GM06990 (cell line): ENCODE results near the gene ADK.

ENCODE experiments used
- DNase-seq: peaks from one replicate; pipeline ENCODE4 v3.0.0-alpha.2; 2011; ENCODE audit not compliant: insufficient read length; ENCODE audit errors: extremely low read depth
- H3K27me3 ChIP-seq: replicated peaks from 2 replicates; pipeline ENCODE4 v1.6.0; 2011; ENCODE audit warnings: low read length; ENCODE audit not compliant: control insufficient read depth, insufficient read depth
- H3K36me3 ChIP-seq: 2 replicates; pipeline ENCODE4 v1.5.1; 2011; ENCODE audit warnings: low read length; ENCODE audit not compliant: control insufficient read depth, insufficient read depth
- H3K4me3 ChIP-seq: replicated peaks from 2 replicates; pipeline ENCODE4 v1.5.1; 2011; ENCODE audit warnings: low read depth, mild to moderate bottlenecking, control low read depth, low read length
- TF ChIP-seq, protein P1 (sequence below): IDR thresholded peaks from 2 replicates; pipeline ENCODE4 v1.5.1; 2011; ENCODE audit warnings: low read length, control low read depth, mild to moderate bottlenecking, inconsistent platforms; ENCODE audit not compliant: insufficient read depth, poor library complexity, severe bottlenecking

The ADK gene

GRCh38 chr10:74645692-74646091 lies 494.7 kb downstream of the ADK start:
- DNase-seq = no peak
- Histone ChIP-seq H3K4me3 (no peak overlapping the region), H3K36me3 (no peaks in the 10 kb centered on the region), H3K27me3 (no peaks in the 10 kb centered on the region)
- TF ChIP-seq, protein P1, sequence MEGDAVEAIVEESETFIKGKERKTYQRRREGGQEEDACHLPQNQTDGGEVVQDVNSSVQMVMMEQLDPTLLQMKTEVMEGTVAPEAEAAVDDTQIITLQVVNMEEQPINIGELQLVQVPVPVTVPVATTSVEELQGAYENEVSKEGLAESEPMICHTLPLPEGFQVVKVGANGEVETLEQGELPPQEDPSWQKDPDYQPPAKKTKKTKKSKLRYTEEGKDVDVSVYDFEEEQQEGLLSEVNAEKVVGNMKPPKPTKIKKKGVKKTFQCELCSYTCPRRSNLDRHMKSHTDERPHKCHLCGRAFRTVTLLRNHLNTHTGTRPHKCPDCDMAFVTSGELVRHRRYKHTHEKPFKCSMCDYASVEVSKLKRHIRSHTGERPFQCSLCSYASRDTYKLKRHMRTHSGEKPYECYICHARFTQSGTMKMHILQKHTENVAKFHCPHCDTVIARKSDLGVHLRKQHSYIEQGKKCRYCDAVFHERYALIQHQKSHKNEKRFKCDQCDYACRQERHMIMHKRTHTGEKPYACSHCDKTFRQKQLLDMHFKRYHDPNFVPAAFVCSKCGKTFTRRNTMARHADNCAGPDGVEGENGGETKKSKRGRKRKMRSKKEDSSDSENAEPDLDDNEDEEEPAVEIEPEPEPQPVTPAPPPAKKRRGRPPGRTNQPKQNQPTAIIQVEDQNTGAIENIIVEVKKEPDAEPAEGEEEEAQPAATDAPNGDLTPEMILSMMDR = no peak

DNA sequence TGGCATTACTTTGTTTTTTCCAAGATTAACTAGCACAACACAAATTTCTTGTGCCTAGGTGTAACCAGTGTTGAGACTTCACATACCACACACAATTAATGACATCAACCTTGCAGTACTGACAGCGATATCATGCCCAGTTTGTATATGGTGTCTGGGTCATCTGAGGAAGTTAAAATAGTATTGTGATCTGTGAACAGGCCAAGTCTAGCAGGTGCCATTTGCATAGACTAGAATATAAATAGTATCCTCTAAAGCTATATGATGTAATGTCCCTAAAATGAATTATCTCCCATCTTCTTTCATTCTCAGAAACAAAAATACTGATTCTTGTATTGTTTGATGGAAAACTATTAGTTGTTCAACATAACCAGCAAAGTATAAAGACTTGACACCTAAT lies 499.6 kb downstream of the ADK start:
- peak; percentile 29 for DNase-seq
- no peaks in the 10 kb centered on the region; the same call in 1 of the 2 replicates for H3K36me3 ChIP-seq
- TF ChIP-seq, protein P1 = no peak
- H3K27me3 ChIP-seq = no peaks in the 10 kb centered on the region
- no peak overlapping the region for H3K4me3 ChIP-seq

DNA sequence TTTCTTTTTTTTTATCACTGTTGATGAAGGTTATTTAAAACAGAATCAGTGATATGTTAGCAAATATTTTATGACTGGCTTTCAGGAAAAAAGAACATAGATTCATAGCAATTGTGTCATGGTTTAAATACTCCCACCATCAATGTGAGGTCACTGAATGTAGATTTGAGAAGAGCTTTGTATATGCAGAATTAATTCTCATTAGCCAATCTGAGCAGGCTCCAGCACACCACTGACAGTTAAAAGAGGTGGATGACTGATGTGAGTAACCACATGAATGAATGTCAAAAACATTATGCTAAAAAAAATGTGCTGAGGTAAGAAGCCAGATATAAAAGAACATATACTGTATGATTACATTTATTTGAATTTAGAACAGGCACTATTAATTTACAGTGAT lies 500.5 kb downstream of the ADK start:
- Histone ChIP-seq H3K4me3 (no peak overlapping the region), H3K36me3 (no peaks in the 10 kb centered on the region; the same call in 1 of the 2 replicates), H3K27me3 (no peaks in the 10 kb centered on the region)
- DNase-seq = no peak
- TF ChIP-seq, protein P1 = no peak

DNA sequence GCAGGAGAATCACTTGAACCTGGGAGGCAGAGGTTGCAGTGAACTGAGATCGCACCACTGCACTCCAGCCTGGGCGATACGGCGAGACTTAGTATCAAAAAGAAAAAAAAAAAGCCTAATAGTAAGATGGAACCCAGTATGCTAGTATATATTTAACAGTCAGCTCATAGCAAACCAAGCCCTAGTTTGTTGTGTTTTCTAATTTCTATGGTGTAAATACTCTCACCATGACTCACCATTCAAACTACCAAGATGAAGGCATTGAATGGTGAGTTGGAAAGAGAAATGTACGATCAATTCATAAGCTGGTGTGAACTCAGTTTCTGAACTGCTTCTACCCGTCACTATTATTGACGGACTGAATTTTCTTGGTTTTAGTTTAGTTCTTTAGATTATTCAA lies 501.6 kb downstream of the ADK start:
- DNase-seq = no peak
- Histone ChIP-seq H3K27me3 (no peaks in the 10 kb centered on the region), H3K36me3 (no peaks in the 10 kb centered on the region; the same call in 1 of the 2 replicates), H3K4me3 (no peak overlapping the region)
- TF ChIP-seq, protein P1 = no peak

DNA sequence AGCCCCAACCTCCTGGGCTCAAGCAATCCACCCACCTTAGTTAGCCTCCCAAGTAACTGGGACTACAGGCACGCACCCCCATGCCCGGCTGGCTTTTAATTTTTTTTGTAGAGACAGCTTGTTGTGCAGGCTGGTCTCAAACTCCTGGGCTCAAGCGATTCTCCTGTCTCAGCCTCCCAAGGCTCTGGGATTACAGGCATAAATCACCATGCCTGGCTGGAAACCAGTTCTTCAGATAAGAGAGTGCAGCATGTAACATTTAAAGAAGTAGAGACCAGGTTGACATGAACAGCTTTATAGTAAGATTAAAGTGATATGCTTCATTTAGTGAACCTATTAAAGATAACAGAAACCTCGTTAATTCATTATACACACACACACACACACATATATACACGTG lies 507.5 kb downstream of the ADK start:
- Histone ChIP-seq H3K27me3 (no peaks in the 10 kb centered on the region), H3K36me3 (no peaks in the 10 kb centered on the region; the same call in 1 of the 2 replicates), H3K4me3 (no peak overlapping the region)
- no peak for DNase-seq
- TF ChIP-seq, protein P1 = no peak

DNA sequence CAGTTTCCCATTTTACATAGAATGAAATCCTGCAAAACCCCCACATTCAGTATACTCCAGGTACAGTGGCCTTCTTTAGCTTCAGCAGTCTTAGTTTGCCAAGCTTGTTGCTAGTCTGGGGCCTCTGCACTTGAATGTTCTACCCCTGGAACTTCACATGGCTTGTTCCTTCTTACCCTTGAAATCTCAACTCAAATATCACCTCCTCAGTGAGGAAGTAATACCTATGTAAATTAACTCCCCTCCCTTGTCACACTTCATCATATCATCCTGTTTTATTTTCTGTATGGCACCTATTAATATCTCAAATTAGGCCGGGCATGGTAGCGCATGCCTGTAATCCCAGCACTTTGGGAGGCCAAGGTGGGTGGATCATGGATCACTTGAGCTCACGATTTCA lies 511.6 kb downstream of the ADK start:
- TF ChIP-seq, protein P1 = no peak
- no peak for DNase-seq
- Histone ChIP-seq H3K4me3 (no peak overlapping the region), H3K36me3 (no peaks in the 10 kb centered on the region), H3K27me3 (no peaks in the 10 kb centered on the region)
